Raji (cell line): Measurements from ENCODE around the gene NFATC2.

ENCODE experiments used
- POLR2A ChIP-seq: IDR thresholded peaks from 2 replicates; pipeline ENCODE4 v1.6.1; 2011; ENCODE audit warnings: low read depth, low read length, control low read depth; ENCODE audit not compliant: insufficient read depth

The NFATC2 gene

DNA sequence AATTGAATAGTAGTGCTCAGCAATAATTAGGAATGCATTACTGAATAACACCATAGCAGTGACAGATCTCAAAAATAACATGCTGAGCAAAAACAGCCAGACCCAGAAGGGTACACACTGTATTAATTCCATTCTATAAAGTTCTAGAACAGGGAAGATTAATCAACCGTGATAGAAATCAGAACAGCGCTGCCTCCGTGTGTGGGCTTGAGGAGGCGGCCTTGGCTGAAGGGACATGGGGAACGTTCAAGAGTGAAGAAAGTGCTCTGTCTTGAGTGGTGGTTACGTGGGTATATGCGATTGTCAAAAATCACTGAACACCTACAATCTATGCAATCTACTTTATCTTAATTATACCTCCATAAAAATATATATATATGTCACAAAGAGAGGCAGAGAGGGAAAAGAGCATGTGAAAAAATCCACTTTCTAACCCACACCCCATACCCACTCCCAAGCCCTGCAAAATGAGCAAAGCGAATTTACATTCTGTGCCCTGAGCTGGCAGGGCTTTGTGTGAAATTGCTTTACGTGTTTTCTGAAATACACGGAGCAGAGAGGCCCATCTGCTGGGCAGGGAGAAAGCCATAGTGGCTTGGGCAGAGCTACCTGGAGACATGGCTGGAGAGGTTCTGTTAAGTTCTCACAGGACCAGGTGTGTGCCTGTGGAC, 74.4 kb downstream of the NFATC2 start:
- no peak for TF ChIP-seq POLR2A

DNA sequence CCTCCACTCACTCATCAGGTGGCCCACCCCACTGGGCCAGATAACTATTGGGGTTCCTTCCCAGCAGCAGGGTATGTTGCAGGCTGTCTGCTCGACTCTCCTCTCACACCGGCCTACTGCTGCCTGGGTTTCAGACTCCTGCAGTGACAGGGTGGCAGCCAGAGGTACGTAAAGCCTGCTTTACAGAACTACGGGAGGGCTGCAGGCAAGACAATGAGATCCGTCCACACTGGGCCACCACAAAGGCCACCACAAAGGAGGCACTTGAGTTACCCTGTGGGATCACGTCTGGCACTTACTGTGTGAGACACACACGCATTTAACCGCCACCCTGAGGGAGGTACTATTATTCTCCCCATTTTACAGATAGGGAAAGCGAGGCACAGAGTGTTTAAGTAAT, 78.5 kb downstream of the NFATC2 start:
- TF ChIP-seq POLR2A, result no peak

GRCh38 chr20:51463560-51463959, 79.0 kb downstream of the NFATC2 start:
- TF ChIP-seq POLR2A, result no peak

- TF ChIP-seq POLR2A, result no peak
These were observed 79.8 kb downstream of the NFATC2 start for GRCh38 chr20:51462566-51463276.

- no peak for TF ChIP-seq POLR2A
These were observed 81.2 kb downstream of the NFATC2 start for GRCh38 chr20:51461306-51461705.

- TF ChIP-seq POLR2A, result peak; percentile 34; the same call in 1 of the 2 replicates
These were observed 81.8 kb downstream of the NFATC2 start for GRCh38 chr20:51460569-51461265.

- no peak for TF ChIP-seq POLR2A
These were observed 82.4 kb downstream of the NFATC2 start for GRCh38 chr20:51460163-51460562.

DNA sequence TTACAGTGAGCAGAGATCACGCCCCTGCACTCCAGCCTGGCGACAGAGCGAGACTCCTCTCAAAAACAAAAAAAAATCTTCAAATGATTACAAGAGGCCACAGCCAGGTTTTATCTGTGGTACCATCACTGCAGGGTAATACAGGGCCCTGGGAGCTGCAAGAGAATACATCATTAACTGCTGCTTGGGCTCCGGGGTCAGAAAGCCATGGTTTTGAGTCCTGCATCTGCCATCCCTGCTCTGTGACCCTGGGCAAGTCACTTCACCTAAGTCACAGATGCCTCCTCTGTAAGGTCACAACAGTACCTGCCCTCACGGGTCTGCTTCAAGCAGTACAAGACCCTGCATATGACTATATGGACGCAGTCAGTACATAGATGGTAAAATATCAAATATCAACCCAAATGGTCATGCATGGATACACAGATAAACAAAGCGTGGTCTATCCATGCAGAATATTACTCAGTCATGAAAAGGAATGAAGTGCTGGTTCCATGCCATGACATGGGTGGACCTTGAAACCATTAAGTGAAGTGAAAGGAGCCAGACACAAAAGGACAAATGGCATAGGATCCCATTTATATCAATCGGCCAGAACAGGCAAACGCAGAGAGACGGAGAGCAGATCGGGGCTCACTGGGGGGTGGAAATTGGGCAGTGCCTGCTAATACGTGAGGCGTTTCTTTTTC, 83.6 kb downstream of the NFATC2 start:
- no peak for TF ChIP-seq POLR2A

GRCh38 chr20:51457533-51457932, 85.0 kb downstream of the NFATC2 start:
- no peak for TF ChIP-seq POLR2A

- TF ChIP-seq POLR2A, result no peak
These were observed 85.7 kb downstream of the NFATC2 start for GRCh38 chr20:51456511-51457509.

GRCh38 chr20:51454250-51454865, 88.2 kb downstream of the NFATC2 start:
- TF ChIP-seq POLR2A, result no peak

DNA sequence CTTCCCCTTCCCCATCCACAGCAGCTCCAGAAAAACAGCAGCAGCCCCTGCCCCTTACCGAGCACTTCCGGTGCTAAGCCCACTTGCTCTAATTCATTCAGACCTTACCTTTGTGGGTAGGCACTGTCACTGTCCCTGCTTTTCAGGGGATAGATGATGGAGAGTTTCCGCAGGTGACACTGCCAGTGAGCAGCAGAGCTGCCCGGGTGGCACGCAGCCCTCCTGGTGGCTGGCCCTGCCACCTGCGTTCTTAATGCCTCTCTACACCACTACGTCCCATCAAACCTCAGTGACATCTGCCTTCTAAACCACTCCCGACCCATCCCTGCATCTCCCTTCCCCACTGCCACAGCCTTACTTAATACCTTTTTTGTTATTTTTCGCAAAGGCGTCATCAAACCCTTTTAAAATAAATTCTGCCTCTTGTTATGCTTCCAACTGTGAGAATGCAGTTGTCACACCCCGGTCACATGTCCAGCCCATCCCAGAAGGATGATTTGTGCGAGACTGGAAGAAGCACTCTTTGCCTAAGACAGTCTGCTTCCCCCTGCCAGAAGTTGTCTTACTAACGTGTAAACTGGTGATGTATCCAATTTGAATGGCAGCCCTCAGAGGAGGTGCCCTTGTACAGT, 89.7 kb downstream of the NFATC2 start:
- no peak for TF ChIP-seq POLR2A

DNA sequence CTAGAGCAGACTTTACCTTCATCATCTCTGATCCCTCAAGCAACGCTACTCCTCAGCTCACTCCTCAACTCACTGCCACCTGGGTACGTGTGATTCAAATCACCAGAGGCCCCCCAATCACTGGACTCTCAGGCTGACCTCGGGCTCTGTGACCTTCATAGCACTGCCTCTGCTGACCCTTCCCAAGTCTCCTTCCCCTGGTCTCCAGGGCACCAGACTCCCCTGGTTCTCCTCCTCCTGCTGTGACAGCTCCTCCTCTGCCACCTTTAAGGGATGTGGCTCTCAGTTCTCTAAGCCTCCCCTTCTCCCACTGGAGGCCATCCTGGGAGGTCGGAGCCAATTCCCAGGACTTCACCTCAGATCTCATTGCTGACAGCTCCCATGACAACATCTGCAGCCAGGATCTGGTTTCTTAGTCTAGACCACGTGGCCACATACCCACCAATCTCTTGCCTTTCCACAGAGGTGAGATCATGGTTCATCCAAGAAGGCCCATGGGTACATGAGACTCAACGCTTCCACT, 90.4 kb downstream of the NFATC2 start:
- TF ChIP-seq POLR2A, result no peak
